Measurements from ENCODE around the gene ZYG11A.

Gene ZYG11A

DNA sequence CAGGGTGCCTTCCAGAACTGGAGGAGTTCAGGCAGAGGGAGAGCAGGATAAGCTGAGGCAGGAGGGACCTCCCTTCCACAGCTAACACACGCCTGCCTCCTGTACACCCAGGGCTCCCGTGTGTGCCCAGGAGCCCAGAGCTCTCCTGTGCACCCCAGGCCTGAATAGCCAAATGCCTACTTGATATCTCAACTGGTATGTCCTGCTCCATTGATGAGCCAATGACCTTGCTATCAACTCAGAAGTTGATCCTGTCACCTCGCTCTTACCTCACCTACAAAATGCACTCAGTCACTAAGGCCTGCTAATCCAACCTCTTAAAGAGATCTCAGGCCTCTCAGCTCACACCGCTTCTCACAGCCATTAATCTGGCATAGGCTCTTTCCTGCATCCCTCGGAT is 71.9 kb downstream of the ZYG11A start:
- no peak overlapping the region for H3K4me3 ChIP-seq (ENCODE audit: low read depth, low read length)
- TF ChIP-seq, protein P1, sequence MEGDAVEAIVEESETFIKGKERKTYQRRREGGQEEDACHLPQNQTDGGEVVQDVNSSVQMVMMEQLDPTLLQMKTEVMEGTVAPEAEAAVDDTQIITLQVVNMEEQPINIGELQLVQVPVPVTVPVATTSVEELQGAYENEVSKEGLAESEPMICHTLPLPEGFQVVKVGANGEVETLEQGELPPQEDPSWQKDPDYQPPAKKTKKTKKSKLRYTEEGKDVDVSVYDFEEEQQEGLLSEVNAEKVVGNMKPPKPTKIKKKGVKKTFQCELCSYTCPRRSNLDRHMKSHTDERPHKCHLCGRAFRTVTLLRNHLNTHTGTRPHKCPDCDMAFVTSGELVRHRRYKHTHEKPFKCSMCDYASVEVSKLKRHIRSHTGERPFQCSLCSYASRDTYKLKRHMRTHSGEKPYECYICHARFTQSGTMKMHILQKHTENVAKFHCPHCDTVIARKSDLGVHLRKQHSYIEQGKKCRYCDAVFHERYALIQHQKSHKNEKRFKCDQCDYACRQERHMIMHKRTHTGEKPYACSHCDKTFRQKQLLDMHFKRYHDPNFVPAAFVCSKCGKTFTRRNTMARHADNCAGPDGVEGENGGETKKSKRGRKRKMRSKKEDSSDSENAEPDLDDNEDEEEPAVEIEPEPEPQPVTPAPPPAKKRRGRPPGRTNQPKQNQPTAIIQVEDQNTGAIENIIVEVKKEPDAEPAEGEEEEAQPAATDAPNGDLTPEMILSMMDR (IDR thresholded peaks at IDR 0.05; ENCODE audit: low read depth, low read length): no peak

DNA sequence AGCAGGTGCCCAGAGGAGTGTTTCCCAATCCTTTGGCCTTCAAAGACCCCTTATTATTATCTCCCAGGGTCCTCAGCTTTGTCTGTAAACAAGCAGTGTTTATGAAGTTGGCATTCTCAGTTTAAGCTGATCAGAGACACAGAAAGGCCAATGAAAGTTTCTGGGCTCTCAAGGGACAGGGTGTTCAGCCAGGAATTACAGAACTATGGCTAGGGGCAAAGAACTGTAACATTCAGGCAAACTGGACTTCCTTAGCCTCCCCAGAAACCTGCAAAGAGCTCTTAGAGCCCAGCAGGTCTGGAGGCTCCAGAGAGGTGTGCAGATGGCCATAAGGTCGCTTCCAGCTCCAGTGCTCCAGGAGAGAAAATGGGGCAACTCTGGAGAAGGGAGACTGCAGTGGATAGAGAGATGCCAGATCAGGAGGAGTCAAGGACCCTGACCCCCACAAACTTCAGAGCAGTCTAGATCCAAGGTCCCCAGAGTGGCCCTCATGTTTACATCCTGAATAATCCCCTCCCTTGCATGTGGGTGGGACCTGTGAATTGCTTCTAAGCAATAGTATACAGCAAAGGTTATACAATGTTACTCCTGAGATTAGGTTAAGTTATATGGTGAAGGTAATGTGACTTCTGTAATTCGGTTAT is 72.8 kb downstream of the ZYG11A start:
- H3K4me3 ChIP-seq (ENCODE audit: low read depth, low read length): no peak overlapping the region
- TF ChIP-seq, protein P1 (IDR thresholded peaks at IDR 0.05; ENCODE audit: low read depth, low read length): no peak

DNA sequence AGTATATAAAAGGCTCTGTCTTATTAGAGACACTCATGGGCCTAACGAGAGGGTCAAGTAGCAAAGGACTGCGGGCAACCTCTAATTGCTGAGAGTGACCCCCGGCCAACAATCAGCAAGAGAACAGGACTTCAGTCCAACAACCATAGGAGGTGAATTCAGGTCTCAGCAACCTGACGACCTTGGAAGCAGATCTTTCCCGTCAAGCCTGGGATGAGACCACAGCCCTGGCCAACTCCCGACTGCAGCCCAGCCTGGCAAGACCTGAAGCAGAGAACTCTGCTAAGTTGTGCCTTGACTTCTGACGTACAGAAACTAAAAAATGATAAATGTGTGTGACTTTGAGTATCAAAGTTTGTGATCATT is 73.3 kb downstream of the ZYG11A start:
- TF ChIP-seq, protein P1 (IDR thresholded peaks at IDR 0.05; ENCODE audit: low read depth, low read length): no peak
- no peak overlapping the region for H3K4me3 ChIP-seq (ENCODE audit: low read depth, low read length)

DNA sequence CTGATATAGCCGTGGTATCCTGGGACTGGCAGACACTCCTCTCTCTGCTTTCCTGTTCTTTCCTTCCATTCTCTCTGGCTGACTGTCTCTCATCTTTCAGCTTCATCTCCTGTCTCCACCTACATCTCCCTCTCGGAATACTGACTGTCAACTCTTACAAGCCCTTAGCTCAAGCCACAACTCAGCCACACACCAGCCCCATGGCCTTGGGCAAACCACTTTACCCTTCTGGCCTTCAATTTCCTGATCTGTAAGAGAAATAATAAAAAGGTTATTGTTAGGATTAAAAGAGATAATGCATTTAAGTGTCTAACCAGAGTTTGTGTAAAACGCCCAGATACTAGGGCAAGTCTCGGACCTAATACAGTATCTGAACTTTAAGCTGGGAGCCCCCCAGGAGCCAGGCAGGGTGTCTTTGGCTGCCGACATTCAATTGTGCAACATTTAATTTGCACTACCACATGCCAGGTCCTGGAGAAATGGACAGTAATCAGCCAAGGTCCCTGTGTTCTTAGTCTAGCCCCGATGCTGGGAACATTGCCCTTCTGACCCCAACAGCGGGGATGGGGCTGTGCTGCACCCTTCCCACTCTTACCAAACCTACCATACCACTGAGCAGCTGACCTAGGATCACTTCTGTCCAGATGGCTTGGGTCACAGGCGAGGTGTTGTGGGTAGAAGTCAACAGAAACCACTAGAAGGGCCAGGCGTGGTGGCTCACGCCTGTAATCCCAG is 73.8 kb downstream of the ZYG11A start:
- TF ChIP-seq, protein P1 (IDR thresholded peaks at IDR 0.05; ENCODE audit: low read depth, low read length): no peak

DNA sequence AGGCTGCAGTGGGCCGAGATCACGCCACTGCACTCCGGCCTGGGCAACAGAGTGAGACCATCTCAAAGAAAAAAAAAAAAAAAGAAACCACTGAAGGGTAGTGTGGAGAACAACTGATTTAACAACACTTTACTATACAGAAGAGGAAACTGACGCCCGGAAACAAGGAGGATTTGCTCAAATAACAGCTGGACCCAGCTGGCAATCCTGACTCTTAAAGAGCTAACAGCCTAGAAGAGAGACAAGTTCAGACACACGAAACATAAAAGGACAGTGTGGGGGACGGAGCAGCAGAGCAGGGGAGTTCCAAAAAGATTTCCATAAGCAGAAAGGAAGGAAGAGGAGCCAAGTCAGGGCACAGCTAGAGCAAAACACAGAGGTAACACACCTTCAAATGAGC is 74.6 kb downstream of the ZYG11A start:
- TF ChIP-seq, protein P1 (IDR thresholded peaks at IDR 0.05; ENCODE audit: low read depth, low read length): no peak
- no peak overlapping the region for H3K4me3 ChIP-seq (ENCODE audit: low read depth, low read length)

More for the DNA sequence above, 73.8 kb downstream of the ZYG11A start:
- no peak overlapping the region for H3K4me3 ChIP-seq (ENCODE audit: low read depth, low read length)

DNA sequence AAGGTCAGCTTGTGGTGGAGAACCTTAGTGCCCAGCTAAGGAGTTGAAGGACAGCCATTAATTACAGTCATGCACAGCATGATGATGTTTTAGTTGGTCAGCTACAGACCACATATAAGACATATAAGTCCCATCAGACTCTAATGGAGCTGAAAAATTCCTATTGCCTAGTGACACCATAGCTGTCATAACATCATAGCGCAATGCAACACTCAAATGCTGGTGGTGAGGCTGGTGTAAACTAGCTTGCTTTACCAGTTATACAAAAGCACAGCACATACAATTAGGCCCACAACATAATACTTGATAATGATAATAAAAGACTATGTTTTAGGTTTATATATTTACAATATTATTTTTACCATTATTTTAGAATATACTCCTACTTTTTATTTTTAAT is 75.0 kb downstream of the ZYG11A start:
- no peak overlapping the region for H3K4me3 ChIP-seq (ENCODE audit: low read depth, low read length)
- TF ChIP-seq, protein P1 (IDR thresholded peaks at IDR 0.05; ENCODE audit: low read depth, low read length): no peak

DNA sequence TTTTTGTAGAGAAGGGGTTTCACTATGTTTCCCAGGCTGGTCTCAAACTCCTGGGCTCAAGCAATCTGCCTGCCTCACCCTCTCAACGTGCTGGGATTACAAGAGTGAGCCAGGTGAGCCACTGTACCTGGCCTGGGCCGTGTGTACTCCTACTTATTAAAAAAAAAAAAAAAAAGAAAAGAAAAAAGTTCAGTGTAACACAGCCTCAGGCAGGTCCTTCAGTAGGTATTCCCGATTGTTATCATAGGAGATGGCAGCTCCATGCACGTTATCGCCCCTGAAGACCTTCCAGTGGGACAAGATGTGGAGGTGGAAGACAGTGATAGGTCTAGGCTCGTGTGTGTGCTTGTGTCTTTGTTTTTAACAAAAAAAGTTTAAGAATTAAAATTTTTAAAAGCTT is 75.6 kb downstream of the ZYG11A start:
- TF ChIP-seq, protein P1 (IDR thresholded peaks at IDR 0.05; ENCODE audit: low read depth, low read length): no peak
- no peak overlapping the region for H3K4me3 ChIP-seq (ENCODE audit: low read depth, low read length)
